Measurements from ENCODE around the gene EMP1.
"Not testable (repeated sequence)": the region's sequence is repeated elsewhere in the genome, so short reads cannot be mapped to it uniquely, and the experiment has no call there.

- not testable (repeated sequence) for TF ChIP-seq CTCF (IDR thresholded peaks at IDR 0.05 in 8 of 11, conservative IDR thresholded peaks at IDR 0.05 in 3 of 11); POLR2A (IDR thresholded peaks at IDR 0.05); POLR2AphosphoS5 (IDR thresholded peaks at IDR 0.05)
Observed at GRCh38 chr12:13267826-13268225, 71.3 kb downstream of the EMP1 start.
